K562 (cell line): Measurements from ENCODE around the gene PTCRA. TPM values are rescaled to one million over a fixed set of nuclear protein-coding genes. Genes with fewer than 3 reads are reported as not detected.

Experiments
- BACH1 ChIP-seq: fragments of 200-800 bp; sonication (Bioruptor generic); IDR thresholded peaks from 2 replicates; pipeline ENCODE4 v1.6.1; 2016; ENCODE audit warnings: missing genetic modification characterization, missing compliant biosample characterization
- CUX1 ChIP-seq: fragments of 200-800 bp; sonication (Bioruptor generic); IDR thresholded peaks from 2 replicates; pipeline ENCODE4 v1.6.1; 2016; ENCODE audit warnings: missing genetic modification characterization, missing compliant biosample characterization
- GATAD2A ChIP-seq: fragments of 450-650 bp; IDR thresholded peaks from 2 replicates; pipeline ENCODE4 v1.6.1; 2017
- GTF2A2 ChIP-seq: IDR thresholded peaks from 2 replicates; pipeline ENCODE4 v1.6.1; 2016; ENCODE audit warnings: mild to moderate bottlenecking, missing genetic modification characterization, missing compliant biosample characterization
- HDAC1 ChIP-seq, 2 experiments: fragments of 450-650 bp; IDR thresholded peaks; 2 replicates each; pipeline ENCODE4 v1.6.1; 2016 to 2017; ENCODE audit warnings: inconsistent platforms in 1 of 2, mild to moderate bottlenecking in 1 of 2, moderate library complexity in 1 of 2
- HOXB6 ChIP-seq: fragments of 250-450 bp; sonication (Bioruptor Pico); IDR thresholded peaks from 2 replicates; pipeline ENCODE4 v1.5.1; 2022; ENCODE audit warnings: mild to moderate bottlenecking, borderline replicate concordance
- HSF4 ChIP-seq: fragments of 250-450 bp; sonication (Bioruptor Pico); IDR thresholded peaks from 2 replicates; pipeline ENCODE4 v2.1.2; 2022; ENCODE audit warnings: mild to moderate bottlenecking, moderate library complexity, borderline replicate concordance
- MECOM ChIP-seq: fragments of 250-450 bp; sonication (Bioruptor Pico); IDR thresholded peaks from 2 replicates; pipeline ENCODE4 v1.8.0; 2022; ENCODE audit warnings: inconsistent platforms
- PHF20 ChIP-seq: fragments of 450-650 bp; IDR thresholded peaks from 2 replicates; pipeline ENCODE4 v1.6.1; 2018; ENCODE audit not compliant: partially characterized antibody
- POLR3G ChIP-seq: IDR thresholded peaks from 2 replicates; pipeline ENCODE4 v1.6.1; 2011; ENCODE audit not compliant: insufficient read length, insufficient replicate concordance; ENCODE audit errors: extremely low read depth
- RBM17 ChIP-seq: fragments of 200-400 bp; formaldehyde crosslinking; IDR thresholded peaks from 2 replicates; pipeline ENCODE4 v1.6.1; 2017; ENCODE audit warnings: low read depth, mild to moderate bottlenecking, low read length, borderline replicate concordance
- SMAD1 ChIP-seq: fragments of 150-350 bp; IDR thresholded peaks from 2 replicates; pipeline ENCODE4 v1.6.1; 2014; ENCODE audit warnings: low read length, low read depth; ENCODE audit not compliant: partially characterized antibody
- TFE3 ChIP-seq: fragments of 450-650 bp; formaldehyde crosslinking; IDR thresholded peaks from 2 replicates; pipeline ENCODE4 v1.4.0; 2020; ENCODE audit warnings: mild to moderate bottlenecking, mixed read lengths
- TGIF2 ChIP-seq: sonication (generic); formaldehyde crosslinking; IDR thresholded peaks from 2 replicates; pipeline ENCODE4 v1.8.1; 2022; ENCODE audit warnings: mild to moderate bottlenecking, missing genetic modification reagents, moderate library complexity
- YBX1 ChIP-seq: fragments of 450-650 bp; IDR thresholded peaks from 2 replicates; pipeline ENCODE4 v1.7.1; 2016; ENCODE audit warnings: mild to moderate bottlenecking
- ZNF23 ChIP-seq: fragments of 250-450 bp; sonication (Bioruptor Pico); IDR thresholded peaks from 2 replicates; pipeline ENCODE4 v1.4.0; 2020; ENCODE audit warnings: mild to moderate bottlenecking
- ZNF518B ChIP-seq: fragments of 250-450 bp; sonication (Bioruptor Pico); IDR thresholded peaks from 2 replicates; pipeline ENCODE4 v1.5.0; 2021; ENCODE audit warnings: mild to moderate bottlenecking, moderate library complexity
- ZSCAN32 ChIP-seq: fragments of 450-650 bp; formaldehyde crosslinking; IDR thresholded peaks from 2 replicates; pipeline ENCODE4 v1.4.0; 2020; ENCODE audit warnings: mild to moderate bottlenecking, moderate library complexity
- polyA plus RNA-seq, 8 experiments: library from polyadenylated mRNA; depleted of rRNA in 4 of 8; stranded (reverse) in 5 of 8; unstranded in 3 of 8; fragments of >200 nt; fragmentation: Nextera tagmentation in 2 of 8; fragmentation: Illumina TruSeq in 1 of 8; extraction: Ambion mirVana in 2 of 8; extraction: Trizol in 1 of 8; gene quantifications; 2 replicates each; pipeline versions ENCODE4 v1.2.1 to v1.2.3, GENCODE V29; 2011 to 2014; ENCODE audit warnings: inconsistent platforms in 1 of 8, missing spikeins in 1 of 8
- total RNA-seq, 7 experiments: library from RNA; depleted of rRNA in 6 of 7; stranded (reverse); fragments of >200 nt in 6 of 7; fragmentation: Illumina TruSeq in 2 of 7; extraction: Trizol in 2 of 7; gene quantifications; 2 replicates each; pipeline versions ENCODE4 v1.2.1 to v1.2.3, GENCODE V29; 2011 to 2021; ENCODE audit warnings: low replicate concordance in 1 of 7

The PTCRA gene
- total and polyA plus RNA-seq, 9 of the 15 experiments (the other 6 are each of a cell fraction or from before 2014, with no cell fraction given) = 0.21 TPM; not detected in 8

GRCh38 chr6:42928986-42929820 is 13.3 kb downstream of the PTCRA start, which contains the start of gene CNPY3 (continued):
- TF ChIP-seq ZSCAN32 (CRISPR knock-in tag) (0 out of 2 replicates have a peak, but pooled peaks have one; percentile 9), MECOM (CRISPR knock-in tag) (0 out of 2 replicates have a peak, but pooled peaks have one; percentile 45), GATAD2A (no peak), ZNF518B (CRISPR knock-in tag) (no peak), POLR3G (no peak), HSF4 (no peak), GTF2A2 (tag) (no peak), CUX1 (CRISPR knock-in tag) (0 out of 2 replicates have a peak, but pooled peaks have one; percentile 48), HOXB6 (peak; percentile 73; the same call in 1 of the 2 replicates), TFE3 (CRISPR knock-in tag) (no peak), BACH1 (tag) (no peak), ZNF23 (no peak), TGIF2 (CRISPR knock-in tag) (no peak; the same call in 1 of the 2 replicates), PHF20 (peak; percentile 80), SMAD1 (peak; percentile 63), RBM17 (no peak), HDAC1 (IDR thresholded peaks at IDR 0.05) (peak in 1 of 2 experiments; percentile 99; a peak in 2 of 4 replicates), YBX1 (no peak)
